H9 (cell line): Measurements from ENCODE around the gene SYAP1. TPM values are rescaled to one million over a fixed set of nuclear protein-coding genes. Genes with fewer than 3 reads are reported as not detected.

ENCODE experiments used
- DNase-seq: peaks from one replicate; pipeline ENCODE4 v3.0.0-alpha.2; 2017
- H2AFZ ChIP-seq: one replicate; pipeline ENCODE4 v1.6.1; 2013; ENCODE audit warnings: mild to moderate bottlenecking, low read length, control low read depth, moderate library complexity
- H2AK5ac ChIP-seq: 2 replicates; pipeline ENCODE4 v1.6.1; 2013; ENCODE audit warnings: low read length, control low read depth, mixed read lengths; ENCODE audit not compliant: insufficient read length
- H2BK120ac ChIP-seq: one replicate; pipeline ENCODE4 v1.6.1; 2013; ENCODE audit warnings: low read depth, mild to moderate bottlenecking, low read length, control low read depth, inconsistent platforms; ENCODE audit not compliant: poor library complexity, severe bottlenecking
- H2BK12ac ChIP-seq: 2 replicates; pipeline ENCODE4 v1.6.1; 2013; ENCODE audit warnings: low read length, control low read depth, mixed read lengths, low read depth; ENCODE audit not compliant: insufficient read length
- H2BK15ac ChIP-seq: 2 replicates; pipeline ENCODE4 v1.6.1; 2013; ENCODE audit warnings: low read depth, low read length, control low read depth
- H2BK20ac ChIP-seq: one replicate; pipeline ENCODE4 v1.6.1; 2013; ENCODE audit warnings: low read depth, mild to moderate bottlenecking, low read length, control low read depth, inconsistent platforms; ENCODE audit not compliant: poor library complexity, severe bottlenecking
- H2BK5ac ChIP-seq: 2 replicates; pipeline ENCODE4 v1.6.1; 2013; ENCODE audit warnings: low read length, control low read depth, mixed read lengths; ENCODE audit not compliant: insufficient read length
- H3K14ac ChIP-seq: 2 replicates; pipeline ENCODE4 v1.6.1; 2013; ENCODE audit warnings: low read length, control low read depth; ENCODE audit not compliant: insufficient read depth
- H3K18ac ChIP-seq: 2 replicates; pipeline ENCODE4 v1.6.1; 2013; ENCODE audit warnings: low read depth, mild to moderate bottlenecking, mixed read lengths, low read length, control low read depth; ENCODE audit not compliant: insufficient read length
- H3K23ac ChIP-seq: 2 replicates; pipeline ENCODE4 v1.6.1; 2013; ENCODE audit warnings: low read length, control low read depth, mixed read lengths, low read depth; ENCODE audit not compliant: insufficient read length
- H3K23me2 ChIP-seq: 2 replicates; pipeline ENCODE4 v1.6.1; 2013; ENCODE audit warnings: low read depth, mild to moderate bottlenecking, mixed read lengths, low read length, control low read depth; ENCODE audit not compliant: insufficient read length, poor library complexity, severe bottlenecking
- H3K27ac ChIP-seq: 2 replicates; pipeline ENCODE4 v1.5.1; 2013; ENCODE audit warnings: low read length, control low read depth, mixed read lengths, low read depth; ENCODE audit not compliant: insufficient read length
- H3K27me3 ChIP-seq: 2 replicates; pipeline ENCODE4 v1.6.1; 2013; ENCODE audit warnings: low read length, control low read depth, inconsistent platforms; ENCODE audit not compliant: insufficient read depth
- H3K4ac ChIP-seq: 2 replicates; pipeline ENCODE4 v1.6.1; 2013; ENCODE audit warnings: low read depth, mild to moderate bottlenecking, control low read depth, inconsistent platforms, low read length, moderate library complexity
- H3K4me1 ChIP-seq: 2 replicates; pipeline ENCODE4 v1.6.1; 2013; ENCODE audit warnings: low read length, control low read depth, inconsistent platforms; ENCODE audit not compliant: insufficient read depth
- H3K4me2 ChIP-seq: 2 replicates; pipeline ENCODE4 v1.6.1; 2013; ENCODE audit warnings: low read length, control low read depth, mixed read lengths; ENCODE audit not compliant: insufficient read length, insufficient read depth
- H3K56ac ChIP-seq: 2 replicates; pipeline ENCODE4 v1.6.1; 2013; ENCODE audit warnings: low read depth, mild to moderate bottlenecking, mixed read lengths, low read length, control low read depth; ENCODE audit not compliant: insufficient read length
- H3K79me1 ChIP-seq: 2 replicates; pipeline ENCODE4 v1.6.1; 2013; ENCODE audit warnings: low read depth, mild to moderate bottlenecking, moderate library complexity, low read length, control low read depth, inconsistent platforms; ENCODE audit not compliant: insufficient read depth, poor library complexity, severe bottlenecking
- H3K79me2 ChIP-seq: 2 replicates; pipeline ENCODE4 v1.6.1; 2013; ENCODE audit warnings: low read length, control low read depth, inconsistent platforms; ENCODE audit not compliant: insufficient read depth
- H3K9ac ChIP-seq: 2 replicates; pipeline ENCODE4 v1.6.1; 2013; ENCODE audit warnings: low read length, control low read depth, mixed read lengths; ENCODE audit not compliant: insufficient read length; ENCODE audit errors: extremely low read depth
- H3K9me3 ChIP-seq: one replicate; pipeline ENCODE4 v1.6.1; 2013; ENCODE audit warnings: low read depth, low read length, inconsistent platforms; ENCODE audit not compliant: control insufficient read depth
- H3T11ph ChIP-seq: one replicate; pipeline ENCODE4 v1.6.1; 2013; ENCODE audit warnings: mild to moderate bottlenecking, low read length, control low read depth, inconsistent platforms
- H4K20me1 ChIP-seq: one replicate; pipeline ENCODE4 v1.6.1; 2013; ENCODE audit not compliant: control insufficient read depth, insufficient read length, insufficient read depth
- H4K5ac ChIP-seq: 2 replicates; pipeline ENCODE4 v1.6.1; 2013; ENCODE audit warnings: low read depth, mild to moderate bottlenecking, mixed read lengths, low read length, control low read depth; ENCODE audit not compliant: insufficient read length
- H4K8ac ChIP-seq: replicated peaks from 2 replicates; pipeline ENCODE4 v1.6.1; 2013; ENCODE audit warnings: low read length, control low read depth, mixed read lengths, low read depth; ENCODE audit not compliant: insufficient read length
- H4K91ac ChIP-seq: 2 replicates; pipeline ENCODE4 v1.6.1; 2013; ENCODE audit warnings: low read depth, mild to moderate bottlenecking, moderate library complexity, mixed read lengths, low read length, control low read depth; ENCODE audit not compliant: insufficient read length
- H3K27ac Mint-ChIP-seq, 3 experiments: 2 replicates in 2 of 3; 3 replicates in 1 of 3; pipeline ENCODE4 v1.8.0; 2020 to 2021; ENCODE audit warnings: mixed read lengths in 3 of 3, mild to moderate bottlenecking in 1 of 3, moderate library complexity in 1 of 3
- H3K27me3 Mint-ChIP-seq: 2 replicates; pipeline ENCODE4 v1.8.0; 2021; ENCODE audit warnings: low read depth, mild to moderate bottlenecking, moderate library complexity, mixed read lengths
- H3K36me3 Mint-ChIP-seq, 3 experiments: 2 replicates in 2 of 3; 3 replicates in 1 of 3; pipeline ENCODE4 v1.8.0; 2020 to 2021; ENCODE audit warnings: low read depth in 3 of 3, mixed read lengths in 3 of 3; ENCODE audit not compliant: insufficient read depth in 1 of 3
- H3K4me1 Mint-ChIP-seq, 2 experiments: 2 replicates each; pipeline ENCODE4 v1.8.0; 2020; ENCODE audit warnings: mixed read lengths in 2 of 2
- H3K4me3 Mint-ChIP-seq, 2 experiments: 2 replicates in 1 of 2; 3 replicates in 1 of 2; pipeline ENCODE4 v1.8.0; 2020 to 2021; ENCODE audit warnings: mild to moderate bottlenecking in 2 of 2, mixed read lengths in 2 of 2, moderate library complexity in 1 of 2
- H3K9me3 Mint-ChIP-seq, 2 experiments: 2 replicates in 1 of 2; 3 replicates in 1 of 2; pipeline ENCODE4 v1.8.0; 2020; ENCODE audit warnings: mild to moderate bottlenecking in 2 of 2, mixed read lengths in 2 of 2, moderate library complexity in 1 of 2
- WGBS: extraction: QIAGEN DNeasy Blood & Tissue Kit; methylation state at CpG from one replicate; pipeline ENCODE4 v1.1.7; 2013; ENCODE audit warnings: missing lambda C conversion rate, low lambda C conversion rate, mixed read lengths; ENCODE audit not compliant: insufficient read length; ENCODE audit errors: extremely low coverage; 5-methylcytosine and 5-hydroxymethylcytosine counted together
- total RNA-seq: library from RNA; stranded (reverse); gene quantifications from 2 replicates; pipeline ENCODE4 v1.2.1, GENCODE V29; 2021
- TF ChIP-seq, protein P1 (sequence below): fragments of 200-600 bp; sonication (generic); conservative IDR thresholded peaks from 3 replicates; pipeline ENCODE4 v1.8.0; 2021; ENCODE audit warnings: antibody characterized with exemption, mild to moderate bottlenecking

Gene SYAP1
- total RNA-seq, 1 experiment from 2014 or later: 42.7 TPM

GRCh38 chrX:16786791-16787735 lies 67.7 kb downstream of the SYAP1 start:
- Histone ChIP-seq H2AK5ac (no peak overlapping the region), H4K8ac (no peak overlapping the region), H2BK15ac (no peak overlapping the region), H3K23me2 (peaks cover 13% of the 10 kb centered on the region), H3T11ph (no peak overlapping the region), H3K9me3 (no peaks in the 10 kb centered on the region), H3K27me3 (no peaks in the 10 kb centered on the region), H2AFZ (no peak overlapping the region), H2BK12ac (no peak overlapping the region), H3K27ac (no peak overlapping the region), H4K91ac (no peak overlapping the region), H4K20me1 (no peaks in the 10 kb centered on the region), H3K4me2 (peak overlapping the region; percentile 99), H3K4ac (no peak overlapping the region), H3K4me1 (peaks cover 2% of the 10 kb centered on the region), H3K18ac (no peak overlapping the region), H3K23ac (no peak overlapping the region), H2BK20ac (no peak overlapping the region), H3K14ac (peak overlapping the region; percentile 80; the same call in 1 of the 2 replicates), H3K79me2 (peaks cover 40% of the 10 kb centered on the region), H3K56ac (no peak overlapping the region), H2BK5ac (no peak overlapping the region), H4K5ac (no peak overlapping the region), H2BK120ac (no peak overlapping the region), H3K9ac (peak overlapping the region; percentile 90), H3K79me1 (peaks cover 7% of the 10 kb centered on the region)
- Mint-ChIP-seq H3K27ac (peak overlapping the region in 2 of 3 experiments; percentile 68 to 98; a peak in 5 of 7 replicates), H3K4me1 (peaks cover 12 to 14% of the 10 kb centered on the region in 2 experiments), H3K36me3 (peaks cover 22 to 40% (median 25%) of the 10 kb centered on the region in 3 experiments), H3K9me3 (no peaks in the 10 kb centered on the region; a peak in 1 of 5 replicates), H3K27me3 (no peaks in the 10 kb centered on the region), H3K4me3 (peak overlapping the region; percentile 92 to 93)
- WGBS: no CpG with 5 or more reads among the region's 73 CpGs
- TF ChIP-seq, protein P1, sequence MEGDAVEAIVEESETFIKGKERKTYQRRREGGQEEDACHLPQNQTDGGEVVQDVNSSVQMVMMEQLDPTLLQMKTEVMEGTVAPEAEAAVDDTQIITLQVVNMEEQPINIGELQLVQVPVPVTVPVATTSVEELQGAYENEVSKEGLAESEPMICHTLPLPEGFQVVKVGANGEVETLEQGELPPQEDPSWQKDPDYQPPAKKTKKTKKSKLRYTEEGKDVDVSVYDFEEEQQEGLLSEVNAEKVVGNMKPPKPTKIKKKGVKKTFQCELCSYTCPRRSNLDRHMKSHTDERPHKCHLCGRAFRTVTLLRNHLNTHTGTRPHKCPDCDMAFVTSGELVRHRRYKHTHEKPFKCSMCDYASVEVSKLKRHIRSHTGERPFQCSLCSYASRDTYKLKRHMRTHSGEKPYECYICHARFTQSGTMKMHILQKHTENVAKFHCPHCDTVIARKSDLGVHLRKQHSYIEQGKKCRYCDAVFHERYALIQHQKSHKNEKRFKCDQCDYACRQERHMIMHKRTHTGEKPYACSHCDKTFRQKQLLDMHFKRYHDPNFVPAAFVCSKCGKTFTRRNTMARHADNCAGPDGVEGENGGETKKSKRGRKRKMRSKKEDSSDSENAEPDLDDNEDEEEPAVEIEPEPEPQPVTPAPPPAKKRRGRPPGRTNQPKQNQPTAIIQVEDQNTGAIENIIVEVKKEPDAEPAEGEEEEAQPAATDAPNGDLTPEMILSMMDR: no peak
- DNase-seq: no peak
